SK-N-SH (cell line): ENCODE results near the gene LTBP2. TPM values are rescaled to one million over a fixed set of nuclear protein-coding genes. Genes with fewer than 3 reads are reported as not detected.

Source experiments
- CTCF ChIA-PET: fragments of 300-600, 350-600 bp; formaldehyde crosslinking; extraction: SDS; loops from one replicate; lab custom pipeline; 2021; lab: Yijun Ruan, JAX
- POLR2A ChIA-PET: fragments of 350-600 bp; sonication (Branson Sonifier 250); formaldehyde crosslinking; extraction: SDS; loops from one replicate; lab custom pipeline; 2020; ENCODE audit warnings: antibody characterized with exemption, inconsistent platforms; lab: Yijun Ruan, JAX
- DNase-seq: peaks from one replicate; pipeline ENCODE4 v3.0.0; 2012
- H2AFZ ChIP-seq: fragments of 200-600 bp; sonication (generic); 2 replicates; pipeline ENCODE4 v1.8.1; 2016; ENCODE audit warnings: antibody characterized with exemption, mild to moderate bottlenecking, low read depth
- H3F3A ChIP-seq: fragments of 200-600 bp; sonication (generic); replicated peaks from 2 replicates; pipeline ENCODE3; 2016; ENCODE audit warnings: antibody characterized with exemption, mild to moderate bottlenecking; ENCODE audit not compliant: insufficient read depth
- H3K27ac ChIP-seq, 2 experiments: fragments of 200-500 bp in 1 of 2; fragments of 200-600 bp in 1 of 2; sonication (Bioruptor generic) in 1 of 2; sonication (generic), shearing (Covaris generic) in 1 of 2; 2 replicates each; pipeline versions ENCODE4 v1.5.1 to v1.6.1; 2014 to 2016; ENCODE audit warnings: low read depth in 2 of 2, inconsistent platforms in 1 of 2, low read length in 1 of 2, mild to moderate bottlenecking in 1 of 2, mixed read lengths in 1 of 2
- H3K27me3 ChIP-seq: fragments of 200-600 bp; sonication (generic), shearing (Covaris generic); 2 replicates; pipeline ENCODE4 v1.6.1; 2016; ENCODE audit warnings: mixed run types; ENCODE audit not compliant: insufficient read depth
- H3K36me3 ChIP-seq, 2 experiments: fragments of 200-500 bp in 1 of 2; fragments of 200-600 bp in 1 of 2; sonication (Bioruptor generic) in 1 of 2; sonication (generic) in 1 of 2; replicated peaks in 1 of 2; 2 replicates each; pipeline versions ENCODE3 to v1.5.1; 2014 to 2016; ENCODE audit warnings: low read length in 1 of 2, mild to moderate bottlenecking in 1 of 2; ENCODE audit not compliant: insufficient read depth in 2 of 2, control insufficient read depth in 1 of 2
- H3K4me1 ChIP-seq, 2 experiments: fragments of 200-500 bp in 1 of 2; fragments of 200-600 bp in 1 of 2; sonication (Bioruptor generic) in 1 of 2; sonication (generic), shearing (Covaris generic) in 1 of 2; 2 replicates each; pipeline versions ENCODE4 v1.5.1 to v1.6.1; 2014 to 2016; ENCODE audit warnings: low read depth in 1 of 2, low read length in 1 of 2, mixed run types in 1 of 2; ENCODE audit not compliant: insufficient read depth in 2 of 2, control insufficient read depth in 1 of 2
- H3K4me2 ChIP-seq: fragments of 200-600 bp; sonication (generic), shearing (Covaris generic); 2 replicates; pipeline ENCODE4 v1.6.1; 2017; ENCODE audit warnings: mixed run types
- H3K4me3 ChIP-seq, 2 experiments: fragments of 200-500 bp in 1 of 2; fragments of 200-600 bp in 1 of 2; sonication (Bioruptor generic) in 1 of 2; sonication (generic), shearing (Covaris generic) in 1 of 2; 2 replicates each; pipeline versions ENCODE4 v1.5.1 to v1.8.1; 2014 to 2016; ENCODE audit warnings: low read depth in 2 of 2, inconsistent platforms in 1 of 2, low read length in 1 of 2, mild to moderate bottlenecking in 1 of 2, mixed read lengths in 1 of 2, moderate library complexity in 1 of 2
- H3K79me2 ChIP-seq: fragments of 200-600 bp; sonication (generic); 2 replicates; pipeline ENCODE4 v1.8.1; 2017; ENCODE audit warnings: mild to moderate bottlenecking; ENCODE audit not compliant: insufficient read depth
- H3K9ac ChIP-seq: fragments of 200-600 bp; sonication (generic); 2 replicates; pipeline ENCODE4 v1.6.1; 2017; ENCODE audit warnings: mixed run types
- H3K9me2 ChIP-seq: fragments of 200-600 bp; sonication (generic); 2 replicates; pipeline ENCODE4 v1.6.1; 2017; ENCODE audit warnings: mixed run types
- H3K9me3 ChIP-seq: fragments of 200-600 bp; sonication (generic); 2 replicates; pipeline ENCODE4 v1.6.1; 2017; ENCODE audit warnings: mixed run types, mild to moderate bottlenecking, moderate library complexity
- H4K20me1 ChIP-seq: fragments of 200-600 bp; sonication (generic); 2 replicates; pipeline ENCODE4 v1.6.1; 2017; ENCODE audit warnings: mild to moderate bottlenecking, mixed run types; ENCODE audit not compliant: insufficient read depth
- EP300 ChIP-seq, 2 experiments: IDR thresholded peaks; 2 replicates each; pipeline versions ENCODE4 v1.4.0 to v1.6.1; 2012; ENCODE audit warnings: borderline replicate concordance in 1 of 2, low read depth in 1 of 2, low read length in 1 of 2
- GABPA ChIP-seq: IDR thresholded peaks from 2 replicates; pipeline ENCODE4 v1.4.0; 2012; ENCODE audit warnings: low read depth, mild to moderate bottlenecking
- GATA2 ChIP-seq: sonication (generic); formaldehyde crosslinking; IDR thresholded peaks from 2 replicates; pipeline ENCODE4 v1.5.0; 2020; ENCODE audit warnings: mild to moderate bottlenecking, missing genetic modification reagents
- JUND ChIP-seq: IDR thresholded peaks from 2 replicates; pipeline ENCODE4 v1.4.0; 2012
- RFX5 ChIP-seq: IDR thresholded peaks from 2 replicates; pipeline ENCODE4 v1.6.1; 2012; ENCODE audit warnings: mild to moderate bottlenecking, improper control_type of control experiment, low read length
- TCF12 ChIP-seq: IDR thresholded peaks from 2 replicates; pipeline ENCODE4 v1.4.0; 2012
- WGBS: methylation state at CpG from one replicate; pipeline ENCODE4 v1.1.6; 2017; ENCODE audit warnings: low lambda C conversion rate; 5-methylcytosine and 5-hydroxymethylcytosine counted together
- polyA plus RNA-seq, 3 experiments: library from polyadenylated mRNA; depleted of rRNA; stranded (reverse); fragments of >200 nt; gene quantifications; 2 replicates each; pipeline ENCODE4 v1.2.3, GENCODE V29; 2012
- TF ChIP-seq, protein P1 (sequence below): IDR thresholded peaks from 2 replicates; pipeline ENCODE4 v1.4.0; 2012; ENCODE audit warnings: low read depth, borderline replicate concordance
- TF ChIP-seq, protein P2 (sequence below): IDR thresholded peaks from 2 replicates; pipeline ENCODE4 v1.4.0; 2012; ENCODE audit warnings: low read depth
- TF ChIP-seq, protein P3 (sequence below): fragments of 150-350 bp; IDR thresholded peaks from 2 replicates; pipeline ENCODE4 v1.6.1; 2016; ENCODE audit warnings: mild to moderate bottlenecking, low read depth, low read length

Gene LTBP2
- polyA plus RNA-seq, 1 of the 3 experiments (the other 2 are of a cell fraction) = 58.8 TPM

DNA sequence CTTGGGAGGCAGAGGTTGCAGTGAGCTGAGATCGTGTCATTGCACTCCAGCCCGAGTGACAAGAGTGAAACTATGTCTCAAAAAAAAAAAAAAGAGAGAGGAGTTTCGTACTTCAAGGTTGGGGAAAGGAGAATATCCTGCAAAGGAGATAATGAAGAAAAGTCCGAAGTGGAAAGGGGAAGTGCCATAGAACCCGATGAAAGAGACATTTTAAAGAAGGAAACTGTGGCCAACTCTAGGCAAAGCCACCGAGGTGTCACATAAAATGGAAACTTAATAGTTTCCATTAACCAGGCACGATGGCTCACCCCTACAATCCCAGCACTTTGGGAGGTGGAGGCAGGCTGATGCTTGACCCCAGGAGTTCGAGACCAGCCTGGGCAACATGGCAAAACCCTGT is 15.0 kb upstream of the LTBP2 start:
- ChIA-PET POLR2A (no interaction called here), CTCF (interaction anchor here (1.4 to 9.2 kb wide), 3 partner anchors 9 to 124 kb away, joined by 7 to 84 read pairs (median 8); partner anchors contain the start of gene LTBP2)
- 86% methylated on average over 8 of the region's 8 CpGs for WGBS
- TF ChIP-seq TCF12 = no peak
- TF ChIP-seq JUND = no peak
- no peak for TF ChIP-seq GATA2
- TF ChIP-seq, protein P1, sequence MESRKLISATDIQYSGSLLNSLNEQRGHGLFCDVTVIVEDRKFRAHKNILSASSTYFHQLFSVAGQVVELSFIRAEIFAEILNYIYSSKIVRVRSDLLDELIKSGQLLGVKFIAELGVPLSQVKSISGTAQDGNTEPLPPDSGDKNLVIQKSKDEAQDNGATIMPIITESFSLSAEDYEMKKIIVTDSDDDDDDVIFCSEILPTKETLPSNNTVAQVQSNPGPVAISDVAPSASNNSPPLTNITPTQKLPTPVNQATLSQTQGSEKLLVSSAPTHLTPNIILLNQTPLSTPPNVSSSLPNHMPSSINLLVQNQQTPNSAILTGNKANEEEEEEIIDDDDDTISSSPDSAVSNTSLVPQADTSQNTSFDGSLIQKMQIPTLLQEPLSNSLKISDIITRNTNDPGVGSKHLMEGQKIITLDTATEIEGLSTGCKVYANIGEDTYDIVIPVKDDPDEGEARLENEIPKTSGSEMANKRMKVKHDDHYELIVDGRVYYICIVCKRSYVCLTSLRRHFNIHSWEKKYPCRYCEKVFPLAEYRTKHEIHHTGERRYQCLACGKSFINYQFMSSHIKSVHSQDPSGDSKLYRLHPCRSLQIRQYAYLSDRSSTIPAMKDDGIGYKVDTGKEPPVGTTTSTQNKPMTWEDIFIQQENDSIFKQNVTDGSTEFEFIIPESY = no peak
- no peaks in the 10 kb centered on the region for H3K9me3 ChIP-seq
- no peak overlapping the region for H3K4me3 ChIP-seq
- no peaks in the 10 kb centered on the region for H3K9me2 ChIP-seq
- H3K9ac ChIP-seq = no peak overlapping the region
- no peak overlapping the region for H3K4me2 ChIP-seq
- H4K20me1 ChIP-seq = no peaks in the 10 kb centered on the region
- no peaks in the 10 kb centered on the region for H3F3A ChIP-seq
- no peaks in the 10 kb centered on the region for H3K36me3 ChIP-seq
- no peak overlapping the region for H2AFZ ChIP-seq
- no peaks in the 10 kb centered on the region for H3K4me1 ChIP-seq
- H3K27ac ChIP-seq = no peak overlapping the region
- H3K27me3 ChIP-seq = no peaks in the 10 kb centered on the region
- H3K79me2 ChIP-seq = no peaks in the 10 kb centered on the region
- DNase-seq = no peak

DNA sequence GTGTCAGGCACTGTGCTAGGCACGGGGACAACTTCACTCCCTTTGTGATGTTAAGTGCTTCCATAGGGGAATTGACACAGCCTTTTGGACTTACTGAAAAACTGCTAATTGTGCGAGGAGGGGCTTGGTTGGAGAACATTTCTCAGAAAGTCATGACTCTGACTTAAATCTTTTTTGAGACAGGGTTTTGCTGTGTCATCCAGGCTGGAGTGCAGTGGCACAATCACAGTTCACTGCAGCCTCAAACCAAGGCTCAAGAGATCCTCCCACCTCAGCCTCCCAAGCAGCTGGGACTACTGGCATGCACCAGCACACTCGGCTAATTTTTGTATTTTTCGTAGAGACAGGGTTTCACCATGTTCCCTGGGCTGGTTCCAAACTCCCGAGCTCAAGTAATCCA is 10.2 kb upstream of the LTBP2 start:
- POLR2A ChIA-PET = no interaction called here
- 82% methylated on average over 5 of the region's 5 CpGs for WGBS
- H3K9me2 ChIP-seq = no peaks in the 10 kb centered on the region
- no peaks in the 10 kb centered on the region for H3K36me3 ChIP-seq
- CTCF ChIA-PET = interaction anchor here (9.2 kb wide), 1 partner anchor 12 kb away, joined by 84 read pairs; the partner anchor contains the start of gene LTBP2
- 0 out of 2 replicates have a peak overlapping the region, but pooled peaks have one; percentile 52 for H3K9ac ChIP-seq
- H3K9me3 ChIP-seq = no peaks in the 10 kb centered on the region
- no peak for DNase-seq
- H3K4me2 ChIP-seq = no peak overlapping the region
- peaks cover 14 to 33% of the 10 kb centered on the region in 2 experiments; a peak in 3 of 4 replicates for H3K4me1 ChIP-seq
- no peaks in the 10 kb centered on the region for H4K20me1 ChIP-seq
- no peak overlapping the region for H2AFZ ChIP-seq
- no peaks in the 10 kb centered on the region for H3K27me3 ChIP-seq
- peaks cover 9% of the 10 kb centered on the region; the same call in 1 of the 2 replicates for H3K79me2 ChIP-seq
- H3F3A ChIP-seq = peaks cover 39% of the 10 kb centered on the region
- H3K4me3 ChIP-seq = no peak overlapping the region
- TF ChIP-seq, protein P2, sequence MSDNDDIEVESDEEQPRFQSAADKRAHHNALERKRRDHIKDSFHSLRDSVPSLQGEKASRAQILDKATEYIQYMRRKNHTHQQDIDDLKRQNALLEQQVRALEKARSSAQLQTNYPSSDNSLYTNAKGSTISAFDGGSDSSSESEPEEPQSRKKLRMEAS = no peak
- TF ChIP-seq, protein P3, sequence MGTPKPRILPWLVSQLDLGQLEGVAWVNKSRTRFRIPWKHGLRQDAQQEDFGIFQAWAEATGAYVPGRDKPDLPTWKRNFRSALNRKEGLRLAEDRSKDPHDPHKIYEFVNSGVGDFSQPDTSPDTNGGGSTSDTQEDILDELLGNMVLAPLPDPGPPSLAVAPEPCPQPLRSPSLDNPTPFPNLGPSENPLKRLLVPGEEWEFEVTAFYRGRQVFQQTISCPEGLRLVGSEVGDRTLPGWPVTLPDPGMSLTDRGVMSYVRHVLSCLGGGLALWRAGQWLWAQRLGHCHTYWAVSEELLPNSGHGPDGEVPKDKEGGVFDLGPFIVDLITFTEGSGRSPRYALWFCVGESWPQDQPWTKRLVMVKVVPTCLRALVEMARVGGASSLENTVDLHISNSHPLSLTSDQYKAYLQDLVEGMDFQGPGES = no peak
- no peak for TF ChIP-seq EP300 (IDR thresholded peaks at IDR 0.05; ENCODE audit: borderline replicate concordance in 1 of 2, low read depth in 1 of 2, low read length in 1 of 2)
- no peak for TF ChIP-seq RFX5
- TF ChIP-seq GABPA = no peak
- peak overlapping the region in 1 of 2 experiments; percentile 99; a peak in 2 of 4 replicates for H3K27ac ChIP-seq
